GM13977 (cell line): ENCODE data around the gene MYL7.

Experiments
- DNase-seq: peaks from one replicate; pipeline ENCODE4 v3.0.0; 2012; ENCODE audit warnings: low spot score
- CTCF ChIP-seq: IDR thresholded peaks from 2 replicates; pipeline ENCODE4 v1.5.1; 2012; ENCODE audit warnings: mild to moderate bottlenecking, control low read depth; ENCODE audit not compliant: insufficient read depth; ENCODE audit errors: extremely low read depth, missing control alignments
- in situ Hi-C: fragments of 300-500 bp; cut with MboI; formaldehyde crosslinking; loops from one replicate; pipeline ENCODE4 v1.12.0; 2022; ENCODE audit warnings: low sequenced_read_pairs, low pct_unique_long_range_greater_than_20kb, mixed read lengths, inconsistent platforms; ENCODE audit not compliant: unreplicated experiment

MYL7 gene

GRCh38 chr7:44116087-44116788 is 24.9 kb downstream of the MYL7 start:
- TF ChIP-seq CTCF = no peak
- no peak for DNase-seq
- in situ Hi-C loops = no loop called here

- in situ Hi-C loops = no loop called here
- no peak for TF ChIP-seq CTCF
- DNase-seq = no peak
These were observed 26.4 kb downstream of the MYL7 start for GRCh38 chr7:44114586-44115310.

- in situ Hi-C loops = no loop called here
- TF ChIP-seq CTCF = no peak
- no peak for DNase-seq
These were observed 27.3 kb downstream of the MYL7 start for GRCh38 chr7:44113764-44114354.

- no peak for DNase-seq
- in situ Hi-C loops = no loop called here
- TF ChIP-seq CTCF = no peak
These were observed 28.0 kb downstream of the MYL7 start for GRCh38 chr7:44112997-44113763.

- no peak for TF ChIP-seq CTCF
- no peak for DNase-seq
- in situ Hi-C loops = no loop called here
These were observed 28.7 kb downstream of the MYL7 start for GRCh38 chr7:44112231-44112996.

- in situ Hi-C loops = no loop called here
- no peak for DNase-seq
- no peak for TF ChIP-seq CTCF
These were observed 29.4 kb downstream of the MYL7 start for GRCh38 chr7:44111761-44112160.
